Neuron (in vitro differentiated cells): ENCODE results near the gene TEAD2.

Experiments
- H2AFZ ChIP-seq: one replicate; pipeline ENCODE4 v1.6.1; 2013; ENCODE audit warnings: low read depth, mild to moderate bottlenecking, inconsistent platforms, low read length, moderate library complexity
- H3K27me3 ChIP-seq: one replicate; pipeline ENCODE4 v1.6.1; 2013; ENCODE audit warnings: low read length; ENCODE audit not compliant: insufficient read depth
- H3K36me3 ChIP-seq: one replicate; pipeline ENCODE4 v1.6.1; 2013; ENCODE audit warnings: low read length; ENCODE audit not compliant: insufficient read depth
- H3K4me1 ChIP-seq: one replicate; pipeline ENCODE4 v1.6.1; 2013; ENCODE audit warnings: low read length; ENCODE audit not compliant: insufficient read depth
- H3K4me3 ChIP-seq: 2 replicates; pipeline ENCODE4 v1.5.1; 2013; ENCODE audit warnings: mild to moderate bottlenecking, low read length, moderate library complexity
- H3K9me3 ChIP-seq: one replicate; pipeline ENCODE4 v1.6.1; 2013; ENCODE audit warnings: low read length

TEAD2 gene

GRCh38 chr19:49362048-49362928, at the start of gene TEAD2:
Gene TEAD2 (minus strand): TSS chr19:49362416. CDS start chr19:49360075, 2,341 bp downstream.
- peaks cover 11% of the 10 kb centered on the region for H3K4me1 ChIP-seq
- H3K4me3 ChIP-seq = peak within 1 kb of the TSS; percentile 99
- H3K36me3 ChIP-seq = peaks cover 19% of the 10 kb centered on the region
- H3K9me3 ChIP-seq = no peaks in the 10 kb centered on the region
- no peaks in the 10 kb centered on the region for H3K27me3 ChIP-seq
- peak within 1 kb of the TSS; percentile 14 for H2AFZ ChIP-seq

- Histone ChIP-seq H3K4me1 (no peaks in the 10 kb centered on the region), H3K4me3 (no peak overlapping the region), H3K36me3 (no peaks in the 10 kb centered on the region), H2AFZ (no peak overlapping the region), H3K9me3 (no peaks in the 10 kb centered on the region), H3K27me3 (peaks cover 41% of the 10 kb centered on the region)
Measured at GRCh38 chr19:49411681-49412326, 49.6 kb upstream of the TEAD2 start.

- peaks cover 27% of the 10 kb centered on the region for H3K27me3 ChIP-seq
Measured at GRCh38 chr19:49409441-49410029, 47.3 kb upstream of the TEAD2 start.

GRCh38 chr19:49408816-49409440, 46.7 kb upstream of the TEAD2 start:
- Histone ChIP-seq H3K4me3 (no peak overlapping the region), H3K9me3 (no peaks in the 10 kb centered on the region)

More at GRCh38 chr19:49409441-49410029, 47.3 kb upstream of the TEAD2 start:
- Histone ChIP-seq H3K4me3 (no peak overlapping the region), H3K9me3 (no peaks in the 10 kb centered on the region), H3K36me3 (no peaks in the 10 kb centered on the region), H2AFZ (no peak overlapping the region), H3K4me1 (no peaks in the 10 kb centered on the region)

GRCh38 chr19:49407482-49408015, 45.3 kb upstream of the TEAD2 start:
- Histone ChIP-seq H3K9me3 (no peaks in the 10 kb centered on the region), H3K36me3 (no peaks in the 10 kb centered on the region), H3K4me1 (peaks cover 7% of the 10 kb centered on the region), H3K27me3 (peaks cover 14% of the 10 kb centered on the region), H3K4me3 (no peak overlapping the region), H2AFZ (no peak overlapping the region)

More at GRCh38 chr19:49408816-49409440, 46.7 kb upstream of the TEAD2 start:
- Histone ChIP-seq H3K4me1 (peaks cover under 1% of the 10 kb centered on the region), H2AFZ (no peak overlapping the region), H3K27me3 (peaks cover 26% of the 10 kb centered on the region), H3K36me3 (no peaks in the 10 kb centered on the region)

GRCh38 chr19:49407079-49407478, 44.9 kb upstream of the TEAD2 start:
- Histone ChIP-seq H3K9me3 (no peaks in the 10 kb centered on the region), H3K36me3 (no peaks in the 10 kb centered on the region), H3K4me3 (no peak overlapping the region), H3K27me3 (peaks cover 10% of the 10 kb centered on the region), H3K4me1 (peaks cover 7% of the 10 kb centered on the region), H2AFZ (no peak overlapping the region)

GRCh38 chr19:49403404-49404187, 41.4 kb upstream of the TEAD2 start:
- H2AFZ ChIP-seq = peak overlapping the region; percentile 28
- no peak overlapping the region for H3K4me3 ChIP-seq
- peaks cover 7% of the 10 kb centered on the region for H3K4me1 ChIP-seq
- no peaks in the 10 kb centered on the region for H3K27me3 ChIP-seq
- H3K36me3 ChIP-seq = no peaks in the 10 kb centered on the region
- H3K9me3 ChIP-seq = no peaks in the 10 kb centered on the region

GRCh38 chr19:49400029-49400428, 37.8 kb upstream of the TEAD2 start:
- no peak overlapping the region for H2AFZ ChIP-seq
- H3K9me3 ChIP-seq = no peaks in the 10 kb centered on the region
- H3K4me1 ChIP-seq = peaks cover 7% of the 10 kb centered on the region
- no peaks in the 10 kb centered on the region for H3K36me3 ChIP-seq
- peaks cover 8% of the 10 kb centered on the region for H3K27me3 ChIP-seq
- H3K4me3 ChIP-seq = no peak overlapping the region

- H2AFZ ChIP-seq = no peak overlapping the region
- H3K4me3 ChIP-seq = no peak overlapping the region
- no peaks in the 10 kb centered on the region for H3K9me3 ChIP-seq
- no peaks in the 10 kb centered on the region for H3K36me3 ChIP-seq
- H3K4me1 ChIP-seq = peaks cover 7% of the 10 kb centered on the region
- peaks cover 8% of the 10 kb centered on the region for H3K27me3 ChIP-seq
Measured at GRCh38 chr19:49398931-49399330, 36.7 kb upstream of the TEAD2 start.

- Histone ChIP-seq H2AFZ (no peak overlapping the region), H3K4me3 (no peak overlapping the region), H3K27me3 (peaks cover 13% of the 10 kb centered on the region), H3K36me3 (no peaks in the 10 kb centered on the region), H3K4me1 (no peaks in the 10 kb centered on the region), H3K9me3 (no peaks in the 10 kb centered on the region)
Measured at GRCh38 chr19:49398001-49398615, 35.9 kb upstream of the TEAD2 start.

- Histone ChIP-seq H3K4me3 (no peak overlapping the region), H3K36me3 (no peaks in the 10 kb centered on the region)
Measured at GRCh38 chr19:49396738-49397505, 34.7 kb upstream of the TEAD2 start.

More at GRCh38 chr19:49396738-49397505, 34.7 kb upstream of the TEAD2 start:
- H3K27me3 ChIP-seq = peaks cover 13% of the 10 kb centered on the region
- H3K4me1 ChIP-seq = no peaks in the 10 kb centered on the region
- H3K9me3 ChIP-seq = no peaks in the 10 kb centered on the region
- H2AFZ ChIP-seq = no peak overlapping the region
